ENCODE measurements around the gene ASRGL1.
"Not testable (repeated sequence)": the region's sequence is repeated elsewhere in the genome, so short reads cannot be mapped to it uniquely, and the experiment has no call there.

Gene ASRGL1

DNA sequence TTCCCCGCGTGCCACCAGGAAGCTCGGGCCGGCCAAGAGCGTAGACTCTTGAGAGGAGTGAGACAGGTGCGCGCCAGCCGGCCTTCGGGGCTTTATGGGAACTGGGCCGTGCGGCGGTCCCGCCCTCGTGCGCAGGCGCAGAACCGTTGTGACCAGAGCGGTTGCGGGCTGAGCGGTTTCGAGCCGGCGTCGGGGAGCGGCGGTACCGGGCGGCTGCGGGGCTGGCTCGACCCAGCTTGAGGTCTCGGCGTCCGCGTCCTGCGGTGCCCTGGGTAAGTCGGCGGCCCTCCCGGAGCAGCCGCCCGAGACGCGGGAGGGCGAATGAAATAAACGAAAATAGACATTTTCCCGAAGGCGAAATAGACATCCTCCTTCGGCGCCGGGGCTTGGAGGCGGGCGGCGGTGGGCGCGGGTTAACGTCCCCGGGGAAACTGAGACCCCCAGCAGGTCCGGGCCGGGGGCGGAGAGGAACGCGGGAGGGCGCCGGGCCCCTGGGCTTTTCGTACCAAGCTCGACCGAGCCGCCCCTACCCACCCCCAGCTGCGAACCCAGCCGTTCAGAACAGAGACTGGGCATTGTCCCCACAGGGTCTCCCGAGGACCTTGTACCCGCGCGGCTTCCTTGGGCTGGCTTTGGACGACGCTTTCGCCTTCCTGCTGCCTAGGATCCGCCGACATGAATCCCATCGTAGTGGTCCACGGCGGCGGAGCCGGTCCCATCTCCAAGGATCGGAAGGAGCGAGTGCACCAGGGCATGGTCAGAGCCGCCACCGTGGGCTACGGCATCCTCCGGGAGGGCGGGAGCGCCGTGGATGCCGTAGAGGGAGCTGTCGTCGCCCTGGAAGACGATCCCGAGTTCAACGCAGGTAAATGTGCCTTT is at the start of gene ASRGL1:
Gene ASRGL1 (plus strand): TSS at position 146 of the 879 bp plus-strand sequence. CDS start 530 bp downstream, at position 676.
- DNase-seq = peak; percentile 93

GRCh38 chr11:62295504-62295903 is 41.7 kb upstream of the ASRGL1 start:
- DNase-seq = no peak

- no peak for DNase-seq
Observed at GRCh38 chr11:62298975-62299374, 38.3 kb upstream of the ASRGL1 start, which contains the start of gene SCGB1D4. TSS of gene SCGB1D4 (minus strand) at chr11:62299075. CDS start at chr11:62299010, 65 bp downstream.

- no peak for DNase-seq
Observed at GRCh38 chr11:62306227-62306626, 31.0 kb upstream of the ASRGL1 start.

DNA sequence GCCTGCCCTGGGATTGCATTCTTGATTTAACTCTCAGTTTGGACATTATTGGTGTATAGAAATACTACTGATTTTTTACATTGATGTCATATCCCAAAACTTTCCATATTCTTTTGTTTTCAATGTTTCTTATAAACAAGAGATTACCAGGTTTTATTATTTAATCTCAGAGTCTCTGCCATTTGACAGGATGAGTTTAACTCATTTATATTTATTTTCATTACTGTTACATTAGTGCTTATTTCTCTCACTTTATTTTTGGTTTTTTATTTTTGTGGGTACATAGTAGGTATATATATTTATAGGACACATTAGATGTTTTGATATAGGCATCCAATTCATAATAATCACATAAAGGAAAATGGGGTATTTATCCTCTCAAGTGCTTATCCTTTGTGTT is 29.3 kb upstream of the ASRGL1 start:
- DNase-seq = no peak

- DNase-seq = no peak
Observed at GRCh38 chr11:62309991-62310390, 27.3 kb upstream of the ASRGL1 start.

DNA sequence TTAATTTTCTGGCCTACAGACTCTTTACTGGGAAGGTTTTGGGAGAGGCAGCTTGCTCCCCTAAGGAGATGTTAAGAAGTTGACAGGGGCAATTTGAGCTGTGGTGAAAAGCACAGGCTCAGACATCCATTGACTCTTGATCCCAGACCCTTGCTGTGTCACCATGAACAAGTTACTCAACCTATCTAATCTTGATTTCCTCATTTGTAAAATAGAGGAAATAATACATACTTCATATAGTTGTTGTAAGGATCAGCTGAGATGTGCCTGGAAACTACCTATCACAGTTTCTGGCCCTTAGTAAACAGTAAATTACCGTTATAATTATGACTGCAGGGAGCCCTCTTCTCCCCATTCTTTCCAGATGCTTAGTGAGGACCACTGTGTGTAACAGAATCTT is 21.8 kb upstream of the ASRGL1 start:
- DNase-seq = no peak

DNA sequence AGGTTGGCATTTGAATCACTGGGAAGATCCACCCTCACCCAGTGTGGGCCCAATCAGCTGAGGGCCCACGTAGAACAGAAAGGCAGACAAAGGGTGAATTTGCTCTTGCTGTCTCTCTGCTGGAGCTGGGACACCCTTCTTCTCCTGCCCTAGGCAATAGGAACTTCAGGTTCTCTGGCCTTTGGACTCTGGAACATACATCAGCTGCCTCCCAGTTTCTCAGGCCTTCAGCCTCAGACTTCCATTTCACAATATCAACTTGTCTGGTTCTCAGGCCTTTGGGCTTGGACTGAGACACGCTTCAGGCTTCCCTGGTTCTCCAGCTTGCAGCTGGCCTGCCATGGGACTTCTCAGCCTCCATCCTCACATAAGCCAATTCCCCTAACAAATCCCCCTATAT is 14.7 kb upstream of the ASRGL1 start:
- no peak for DNase-seq

DNA sequence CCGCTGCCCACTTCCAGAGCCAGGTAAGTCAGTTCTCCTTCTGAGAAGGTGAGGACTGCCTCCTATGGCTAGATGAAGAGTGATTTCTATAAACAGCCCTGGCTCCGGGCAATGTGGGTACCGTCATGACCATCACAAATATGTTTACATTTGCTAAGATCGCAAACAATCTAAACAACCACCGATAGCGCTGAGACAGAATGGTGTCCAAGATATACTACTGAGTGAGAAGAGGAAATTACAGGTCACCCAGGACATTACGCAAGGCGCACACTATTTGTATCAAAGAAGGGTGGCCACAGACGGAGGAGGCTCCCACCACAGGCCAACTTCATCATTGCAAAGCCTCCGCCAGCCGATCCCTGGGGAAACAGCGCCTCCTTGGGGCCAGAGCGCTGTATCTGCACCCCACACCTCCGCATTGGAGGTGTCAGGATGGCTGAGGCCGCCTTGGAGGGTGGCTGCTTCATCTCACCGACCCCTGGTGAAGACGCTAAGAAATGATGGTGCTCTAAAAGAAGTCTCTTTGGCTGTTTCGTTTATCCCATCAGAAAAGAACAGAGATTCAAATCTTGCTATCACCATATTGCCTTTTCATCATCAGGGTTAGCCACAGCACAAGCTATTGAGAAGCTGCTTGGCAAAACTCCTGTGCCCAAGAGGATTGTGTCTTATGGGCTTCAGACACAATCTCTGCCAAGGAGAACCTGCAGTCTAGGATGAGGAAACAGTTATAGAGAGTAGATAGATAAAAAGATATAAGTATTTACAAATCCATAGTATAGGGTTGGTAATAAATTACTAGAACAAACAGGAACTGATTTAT is 12.3 kb upstream of the ASRGL1 start:
- peak; percentile 45 for DNase-seq

DNA sequence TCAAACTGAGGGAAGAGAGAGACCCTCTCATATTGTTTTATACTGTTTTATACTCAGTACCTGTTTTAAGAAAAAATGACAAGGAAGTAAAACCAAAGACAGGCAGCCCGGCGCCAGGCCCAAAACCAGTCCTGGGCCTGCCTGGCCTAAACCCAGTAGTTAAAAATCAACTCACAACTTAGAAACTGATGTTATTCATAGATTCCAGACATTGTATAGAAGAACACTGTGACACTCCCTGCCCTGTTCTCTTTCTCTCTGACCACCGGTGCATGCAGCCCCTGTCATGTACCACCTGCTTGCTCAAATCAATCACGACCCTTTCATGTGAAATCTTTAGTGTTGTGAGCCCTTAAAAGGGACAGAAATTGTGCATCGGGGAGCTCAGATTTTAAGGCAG is 11.5 kb upstream of the ASRGL1 start:
- DNase-seq = not testable (repeated sequence)

GRCh38 chr11:62326719-62327118 is 10.5 kb upstream of the ASRGL1 start:
- not testable (repeated sequence) for DNase-seq

- DNase-seq = not testable (repeated sequence)
Observed at GRCh38 chr11:62327541-62327940, 9.7 kb upstream of the ASRGL1 start.

- DNase-seq = not testable (repeated sequence)
Observed at GRCh38 chr11:62331264-62331663, 6.0 kb upstream of the ASRGL1 start.

DNA sequence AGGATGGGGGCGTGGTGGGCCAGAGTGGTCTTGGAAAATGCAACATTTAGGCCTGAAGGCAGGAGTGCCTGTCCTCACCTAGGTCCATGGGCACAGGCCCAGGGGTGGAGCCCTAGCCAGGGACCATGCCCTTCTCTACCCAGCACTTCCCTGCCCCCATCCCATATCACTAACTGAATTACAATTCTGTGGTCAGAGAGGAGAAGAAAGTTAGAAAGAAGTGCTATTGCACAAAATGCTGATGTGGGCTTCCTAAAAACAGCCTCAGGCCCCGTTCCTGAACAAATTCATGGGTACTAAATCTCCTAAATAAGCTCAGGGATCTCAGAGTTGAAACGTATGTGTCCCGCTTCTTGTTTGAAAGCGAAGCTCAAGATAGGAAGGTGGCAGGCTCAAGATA is 3.5 kb upstream of the ASRGL1 start:
- no peak for DNase-seq

- DNase-seq = not testable (repeated sequence)
Observed at GRCh38 chr11:62336949-62337302, 322 bp upstream of the ASRGL1 start.

GRCh38 chr11:62338218-62338617 is 970 bp downstream of the ASRGL1 start:
- no peak for DNase-seq

DNA sequence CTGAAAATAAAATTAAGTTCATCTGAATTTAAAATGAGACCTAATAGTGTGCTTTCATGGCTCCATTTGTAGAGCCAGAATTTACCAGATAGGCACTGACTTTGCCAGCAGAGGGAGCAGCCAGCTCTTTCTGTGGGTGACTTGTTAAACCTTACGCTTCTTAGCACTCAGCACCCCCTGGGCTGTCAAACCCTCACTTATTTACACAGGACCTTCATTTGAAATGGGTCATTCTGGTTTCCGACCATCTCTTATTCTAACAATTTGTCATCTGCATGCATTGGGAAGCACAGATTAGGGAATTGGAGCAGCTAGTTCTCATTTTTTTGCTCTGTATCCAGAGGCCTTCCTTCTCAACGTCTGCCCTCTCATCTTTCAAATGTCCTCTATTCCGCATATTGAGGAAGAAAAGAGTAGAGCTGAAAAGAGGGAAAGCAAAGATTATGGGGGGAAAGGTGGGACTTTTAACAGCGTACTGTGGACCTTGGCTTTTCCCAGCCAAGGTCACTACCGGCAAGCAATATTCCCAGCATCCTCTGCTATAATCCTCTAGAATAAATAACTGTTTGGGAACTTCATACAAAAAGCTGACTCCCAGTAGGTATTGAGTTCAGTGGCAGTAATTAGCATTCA is 3.1 kb downstream of the ASRGL1 start:
- peak; percentile 5 for DNase-seq

GRCh38 chr11:62341588-62341987 is 4.3 kb downstream of the ASRGL1 start:
- no peak for DNase-seq

GRCh38 chr11:62343646-62344190 is 6.5 kb downstream of the ASRGL1 start:
- DNase-seq = not testable (repeated sequence)

- DNase-seq = no peak
Observed at GRCh38 chr11:62344210-62344609, 7.0 kb downstream of the ASRGL1 start.

DNA sequence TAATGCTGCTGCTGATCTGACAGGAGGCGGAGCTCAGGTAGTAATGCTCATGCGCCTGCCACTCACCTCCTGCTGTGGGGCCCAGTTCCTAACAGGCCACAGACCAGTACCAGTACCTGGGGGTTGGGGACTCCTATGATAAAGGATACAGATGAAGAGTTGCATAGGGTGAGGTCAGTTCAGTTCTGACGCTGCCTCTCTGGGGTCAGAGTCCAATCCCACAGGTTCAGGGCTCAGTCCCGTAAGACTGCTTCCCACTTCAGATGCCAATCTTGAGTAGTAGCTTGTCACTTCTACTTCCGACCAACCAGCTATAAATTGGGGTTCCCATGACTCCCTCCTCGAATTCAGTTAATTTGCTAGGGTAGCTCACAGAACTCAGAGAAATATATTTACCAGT is 8.6 kb downstream of the ASRGL1 start:
- no peak for DNase-seq

DNA sequence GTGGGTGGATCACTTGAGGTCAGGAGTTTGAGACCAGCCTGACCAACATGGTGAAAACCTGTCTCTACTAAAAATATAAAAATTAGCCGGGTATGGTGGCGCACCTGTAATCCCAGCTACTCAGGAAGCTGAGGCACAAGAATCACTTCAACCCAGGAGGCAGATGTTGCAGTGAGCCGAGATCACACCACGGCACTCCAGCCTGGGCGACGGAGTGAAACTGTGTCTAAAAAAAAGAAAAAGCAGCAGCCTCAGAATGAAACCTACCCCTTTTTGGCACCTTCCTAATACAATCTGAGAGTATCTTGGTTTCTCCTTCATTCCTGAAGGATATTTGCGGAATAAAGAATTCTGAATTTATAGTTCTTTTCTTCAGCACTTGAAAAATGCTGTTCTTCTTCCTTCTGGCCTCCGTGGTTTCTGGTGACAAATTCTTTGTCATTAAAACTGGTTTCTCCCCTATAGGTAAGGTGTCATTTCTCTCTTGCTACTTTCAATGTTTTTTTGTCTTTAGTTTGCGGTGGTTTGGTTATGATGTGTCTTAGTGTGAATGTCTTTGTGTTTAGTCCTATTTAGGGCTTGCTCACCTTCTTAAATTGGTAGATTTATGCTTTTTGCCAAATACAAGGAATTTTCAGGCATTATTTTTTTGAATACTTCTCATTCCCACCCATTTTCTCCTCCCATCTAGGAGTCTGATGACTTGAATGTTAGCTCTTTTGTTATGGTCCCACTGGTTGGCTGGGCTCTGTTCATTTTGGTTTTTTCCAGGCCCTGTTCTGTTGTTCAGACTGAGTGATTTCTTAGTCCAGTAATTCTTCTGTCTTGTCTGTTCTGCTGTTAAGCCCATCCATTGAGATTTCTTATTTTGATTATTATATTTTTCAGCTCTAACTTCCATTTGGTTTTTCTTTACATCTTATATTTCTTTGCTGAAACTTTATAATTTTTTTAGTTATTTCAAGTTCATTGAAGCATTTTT is 15.4 kb downstream of the ASRGL1 start:
- no peak for DNase-seq
